Naive B cell (primary cell): ENCODE measurements around the gene PKNOX2. TPM values are rescaled to one million over a fixed set of nuclear protein-coding genes. Genes with fewer than 3 reads are reported as not detected.

ENCODE experiments used
- ATAC-seq, 2 donors: fragments of 150-1000 bp; cut with Tn5 transposase; 2 replicates each; pipeline ENCODE4 v1.10.0; 2021; ENCODE audit warnings: low read depth in 2 of 2, mild to moderate bottlenecking in 2 of 2, moderate library complexity in 2 of 2
- DNase-seq: peaks from one replicate; pipeline ENCODE4 v3.0.0; 2022
- H3K27ac Mint-ChIP-seq, 6 donors: one replicate each; pipeline ENCODE4 v1.8.0; 2020 to 2022; ENCODE audit warnings: mild to moderate bottlenecking in 6 of 6, mixed read lengths in 6 of 6, moderate library complexity in 5 of 6, inconsistent platforms in 2 of 6
- H3K27me3 Mint-ChIP-seq, 3 donors: one replicate each; pipeline ENCODE4 v1.8.0; 2021 to 2022; ENCODE audit warnings: mixed read lengths in 3 of 3, mild to moderate bottlenecking in 1 of 3
- H3K36me3 Mint-ChIP-seq, 2 donors: one replicate each; pipeline ENCODE4 v1.8.0; 2020 to 2022; ENCODE audit warnings: mixed read lengths in 2 of 2, inconsistent platforms in 1 of 2, mild to moderate bottlenecking in 1 of 2
- H3K4me1 Mint-ChIP-seq, 3 donors: one replicate each; pipeline ENCODE4 v1.8.0; 2020 to 2022; ENCODE audit warnings: mixed read lengths in 3 of 3, inconsistent platforms in 1 of 3, mild to moderate bottlenecking in 1 of 3, moderate library complexity in 1 of 3
- H3K4me3 Mint-ChIP-seq, 8 donors: one replicate each; pipeline ENCODE4 v1.8.0; 2020 to 2022; ENCODE audit warnings: mild to moderate bottlenecking in 8 of 8, mixed read lengths in 8 of 8, moderate library complexity in 8 of 8, inconsistent platforms in 2 of 8
- H3K9me3 Mint-ChIP-seq, 7 donors: one replicate each; pipeline ENCODE4 v1.8.0; 2020 to 2022; ENCODE audit warnings: mixed read lengths in 7 of 7, mild to moderate bottlenecking in 5 of 7, inconsistent platforms in 2 of 7, moderate library complexity in 1 of 7
- polyA plus RNA-seq, 6 donors: library from polyadenylated mRNA; unstranded; fragments of 300-500 nt; fragmentation: Illumina TruSeq; gene quantifications; one replicate each; pipeline ENCODE4 v1.2.3, GENCODE V29; 2021; ENCODE audit warnings: low read depth in 6 of 6

Gene PKNOX2
- polyA plus RNA-seq, 6 donors from 2014 or later = not detected

DNA sequence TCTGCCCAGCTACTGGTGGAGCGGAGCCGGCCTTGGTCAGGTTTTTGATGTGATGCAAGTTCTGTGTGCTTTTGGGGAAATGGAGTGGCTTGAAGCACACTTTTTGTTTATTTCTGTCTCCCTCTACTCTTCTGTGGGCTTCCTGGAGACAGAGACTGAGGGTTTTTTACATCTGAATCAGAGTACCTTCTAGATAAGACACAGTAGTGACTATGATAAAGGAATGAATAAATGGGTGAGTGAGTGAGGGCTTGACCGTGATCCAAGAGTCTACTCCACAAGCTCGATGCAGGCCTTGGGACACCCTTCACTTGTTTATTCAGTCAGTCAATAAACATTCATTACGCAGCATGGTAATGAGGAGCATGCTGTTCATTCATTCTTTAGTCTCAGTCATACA is 125.7 kb downstream of the PKNOX2 start:
- no peak for DNase-seq
- no peak for ATAC-seq
- Mint-ChIP-seq H3K27me3 (peaks cover 23 to 30% (median 26%) of the 10 kb centered on the region in 3 donors), H3K4me3 (no peak overlapping the region), H3K27ac (no peak overlapping the region), H3K4me1 (no peaks in the 10 kb centered on the region), H3K36me3 (no peaks in the 10 kb centered on the region), H3K9me3 (peaks cover 0 to 2% (median 0%) of the 10 kb centered on the region in 7 donors)

DNA sequence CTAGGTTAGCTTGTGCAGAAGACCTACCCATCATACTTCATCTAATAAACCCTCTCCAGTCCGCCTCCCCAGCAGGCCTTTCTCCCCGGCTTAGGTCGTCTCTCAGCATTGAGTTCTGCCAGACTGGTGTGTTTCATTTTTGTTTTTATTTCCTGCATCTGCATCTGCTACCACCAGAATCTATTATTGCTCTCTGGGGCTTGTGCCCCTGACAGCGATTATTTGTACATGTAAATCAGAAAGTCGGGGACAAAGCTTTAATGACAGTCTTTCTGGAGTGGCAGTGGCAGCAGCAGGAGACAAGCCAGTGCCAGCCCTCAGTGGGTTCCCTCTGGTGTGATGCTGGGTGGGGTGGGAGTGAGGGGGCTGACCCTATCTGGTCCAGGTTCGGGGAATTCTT is 127.5 kb downstream of the PKNOX2 start:
- DNase-seq = no peak
- no peak for ATAC-seq
- Mint-ChIP-seq H3K27me3 (peaks cover 26 to 33% (median 30%) of the 10 kb centered on the region in 3 donors), H3K4me3 (no peak overlapping the region), H3K9me3 (peaks cover 0 to 5% (median 2%) of the 10 kb centered on the region in 7 donors), H3K4me1 (no peaks in the 10 kb centered on the region), H3K36me3 (no peaks in the 10 kb centered on the region), H3K27ac (no peak overlapping the region)

GRCh38 chr11:125293596-125293995 is 129.0 kb downstream of the PKNOX2 start:
- no peaks in the 10 kb centered on the region for H3K4me1 Mint-ChIP-seq
- H3K27ac Mint-ChIP-seq = no peak overlapping the region
- H3K36me3 Mint-ChIP-seq = no peaks in the 10 kb centered on the region
- peaks cover 26 to 32% (median 30%) of the 10 kb centered on the region in 3 donors for H3K27me3 Mint-ChIP-seq
- ATAC-seq (no peak), DNase-seq (no peak)
- peaks cover 0 to 5% (median 2%) of the 10 kb centered on the region in 7 donors for H3K9me3 Mint-ChIP-seq
- no peak overlapping the region for H3K4me3 Mint-ChIP-seq

DNA sequence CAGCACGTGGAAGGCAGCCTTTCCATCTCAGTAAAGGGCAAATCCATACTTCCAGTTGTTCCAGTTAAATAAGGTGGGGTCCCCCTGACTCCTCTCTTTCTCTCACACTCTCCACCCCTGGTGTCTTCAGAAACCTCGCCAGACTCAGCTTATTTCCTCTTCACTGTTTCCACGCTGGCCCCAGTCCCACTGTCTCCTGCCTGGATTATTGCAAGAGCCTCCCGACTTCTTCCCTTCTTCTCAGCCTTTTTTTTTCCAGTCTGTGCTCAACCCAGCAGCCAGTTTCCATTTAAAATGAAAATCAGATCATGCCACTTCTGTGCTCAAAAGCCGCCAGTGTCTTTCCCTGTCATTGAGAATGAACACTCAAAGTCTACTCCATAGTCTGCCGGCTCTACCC is 131.4 kb downstream of the PKNOX2 start:
- DNase-seq (no peak), ATAC-seq (no peak)
- H3K27me3 Mint-ChIP-seq = peaks cover 17 to 23% (median 22%) of the 10 kb centered on the region in 3 donors
- no peaks in the 10 kb centered on the region for H3K4me1 Mint-ChIP-seq
- no peaks in the 10 kb centered on the region for H3K36me3 Mint-ChIP-seq
- peaks cover 0 to 5% (median 1%) of the 10 kb centered on the region in 7 donors for H3K9me3 Mint-ChIP-seq
- peak overlapping the region in 1 of 8 donors; percentile 0 for H3K4me3 Mint-ChIP-seq
- H3K27ac Mint-ChIP-seq = peak overlapping the region in 2 of 6 donors; percentile 20 to 28

- ATAC-seq = no peak
- H3K27ac Mint-ChIP-seq = no peak overlapping the region
- peaks cover 0 to 5% (median 0%) of the 10 kb centered on the region in 7 donors for H3K9me3 Mint-ChIP-seq
- peaks cover 6 to 23% (median 14%) of the 10 kb centered on the region in 3 donors for H3K27me3 Mint-ChIP-seq
- H3K4me3 Mint-ChIP-seq = no peak overlapping the region
- DNase-seq = no peak
- H3K36me3 Mint-ChIP-seq = no peaks in the 10 kb centered on the region
- H3K4me1 Mint-ChIP-seq = no peaks in the 10 kb centered on the region
Observed at GRCh38 chr11:125297346-125297915, 132.9 kb downstream of the PKNOX2 start.

DNA sequence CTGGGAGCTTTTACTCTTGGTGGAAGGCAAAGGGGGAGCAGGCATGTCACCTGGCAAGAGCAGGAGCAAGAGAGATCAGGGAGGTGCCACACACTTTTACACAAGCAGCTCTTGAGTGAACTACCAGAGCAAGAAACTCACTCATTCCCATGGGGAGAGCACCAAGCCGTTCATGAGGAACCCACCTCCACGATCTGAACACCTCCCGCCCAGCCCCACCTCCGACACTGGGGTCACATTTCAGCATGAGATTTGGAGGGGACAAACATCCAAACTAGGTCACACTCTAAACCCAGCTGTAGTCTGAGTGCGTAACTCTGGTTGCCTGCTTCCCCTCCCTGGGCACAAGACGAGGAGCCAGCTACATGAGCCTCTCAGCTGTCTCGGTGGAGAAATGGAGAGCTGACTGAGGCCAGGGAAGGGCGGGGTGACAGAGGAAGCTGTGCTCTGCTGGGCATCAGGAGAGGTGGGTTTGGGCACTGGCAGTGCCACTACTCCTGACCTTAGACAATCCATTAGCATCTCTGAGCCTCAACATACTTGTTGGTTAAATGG is 134.6 kb downstream of the PKNOX2 start:
- Mint-ChIP-seq H3K27me3 (peaks cover 3 to 20% (median 11%) of the 10 kb centered on the region in 3 donors), H3K4me3 (no peak overlapping the region), H3K36me3 (no peaks in the 10 kb centered on the region), H3K9me3 (peaks cover 0 to 5% (median 0%) of the 10 kb centered on the region in 7 donors), H3K27ac (no peak overlapping the region), H3K4me1 (no peaks in the 10 kb centered on the region)
- DNase-seq = no peak
- no peak for ATAC-seq

DNA sequence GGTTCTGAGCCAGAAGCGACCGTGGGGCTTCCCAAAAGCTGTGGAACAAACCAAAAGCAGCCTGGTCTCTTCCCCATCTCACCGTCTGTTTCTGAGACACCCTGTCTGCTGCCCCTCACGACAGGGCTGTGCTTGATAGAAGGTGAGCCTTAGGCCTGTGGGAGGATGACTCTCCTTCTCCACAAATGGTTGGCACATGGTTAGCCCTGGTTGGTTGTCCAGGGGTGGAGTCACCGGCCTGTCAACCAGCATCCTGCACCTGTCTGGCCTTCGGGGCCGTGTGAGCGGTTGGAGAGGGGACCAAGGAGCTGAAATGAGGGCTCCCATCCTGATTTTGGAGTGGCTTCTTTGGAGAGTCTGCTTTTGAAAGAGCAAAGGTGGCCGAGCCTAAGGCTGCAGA is 135.3 kb downstream of the PKNOX2 start:
- no peaks in the 10 kb centered on the region for H3K36me3 Mint-ChIP-seq
- H3K9me3 Mint-ChIP-seq = peaks cover 0 to 5% (median 0%) of the 10 kb centered on the region in 7 donors
- no peak overlapping the region for H3K4me3 Mint-ChIP-seq
- no peak overlapping the region for H3K27ac Mint-ChIP-seq
- H3K27me3 Mint-ChIP-seq = peaks cover 0 to 13% (median 8%) of the 10 kb centered on the region in 3 donors
- DNase-seq (no peak), ATAC-seq (no peak)
- H3K4me1 Mint-ChIP-seq = no peaks in the 10 kb centered on the region

DNA sequence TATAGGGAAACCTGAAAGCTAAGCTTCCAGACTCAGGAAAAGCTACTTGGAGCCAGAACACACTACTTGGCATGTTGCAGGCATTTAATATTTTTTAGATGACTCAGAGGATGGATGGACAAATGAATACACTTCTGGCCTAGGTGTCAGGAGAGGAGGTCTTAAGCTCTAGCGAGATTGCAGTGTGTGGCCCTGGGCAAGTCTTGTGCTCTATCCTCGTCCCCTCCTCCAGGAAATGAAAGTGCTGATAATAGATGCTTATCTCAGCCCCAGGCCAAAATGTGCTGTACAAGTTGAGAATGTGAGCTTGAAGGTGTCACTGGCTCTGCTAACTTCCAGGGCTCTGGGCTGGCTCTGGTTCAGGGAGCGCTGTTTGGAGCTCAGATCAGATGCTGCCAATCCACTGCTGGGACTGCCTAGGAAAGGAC is 136.3 kb downstream of the PKNOX2 start:
- H3K4me1 Mint-ChIP-seq = no peaks in the 10 kb centered on the region
- no peaks in the 10 kb centered on the region for H3K36me3 Mint-ChIP-seq
- ATAC-seq (no peak), DNase-seq (no peak)
- peak overlapping the region in 1 of 8 donors; percentile 43 for H3K4me3 Mint-ChIP-seq
- H3K27me3 Mint-ChIP-seq = peaks cover 0 to 8% (median 5%) of the 10 kb centered on the region in 3 donors
- peaks cover 0 to 5% (median 0%) of the 10 kb centered on the region in 7 donors for H3K9me3 Mint-ChIP-seq
- H3K27ac Mint-ChIP-seq = no peak overlapping the region

DNA sequence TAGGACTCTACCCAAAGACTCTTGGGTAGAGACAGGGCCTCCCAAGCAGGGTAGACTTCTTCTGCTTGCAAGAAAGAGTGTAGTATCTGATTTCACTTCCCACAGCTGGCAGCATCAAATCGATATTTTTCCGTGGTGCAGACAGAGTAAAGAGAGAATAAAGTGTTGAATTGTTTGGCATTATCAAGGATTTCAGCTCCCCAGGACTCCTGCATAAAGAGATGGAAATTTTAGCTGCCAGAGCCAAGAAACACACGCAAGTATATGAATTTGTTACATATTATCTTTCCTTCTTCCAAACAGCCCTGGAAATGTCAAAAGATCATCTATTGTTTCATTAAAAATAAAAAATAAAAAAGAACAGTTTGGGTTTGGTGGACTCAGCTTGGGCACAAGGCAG is 136.8 kb downstream of the PKNOX2 start:
- Mint-ChIP-seq H3K4me3 (peak overlapping the region in 1 of 8 donors; percentile 7), H3K27ac (peak overlapping the region in 1 of 6 donors; percentile 11), H3K4me1 (no peaks in the 10 kb centered on the region), H3K27me3 (peaks cover 0 to 5% (median 3%) of the 10 kb centered on the region in 3 donors), H3K9me3 (peaks cover 0 to 2% (median 0%) of the 10 kb centered on the region in 7 donors), H3K36me3 (no peaks in the 10 kb centered on the region)
- DNase-seq (no peak), ATAC-seq (no peak)

- Mint-ChIP-seq H3K36me3 (no peaks in the 10 kb centered on the region), H3K9me3 (peaks cover 0 to 2% (median 0%) of the 10 kb centered on the region in 7 donors), H3K27me3 (peaks cover 0 to 5% (median 0%) of the 10 kb centered on the region in 3 donors), H3K4me1 (no peaks in the 10 kb centered on the region), H3K27ac (no peak overlapping the region), H3K4me3 (no peak overlapping the region)
- no peak for DNase-seq
- ATAC-seq = no peak
Observed at GRCh38 chr11:125303186-125303585, 138.6 kb downstream of the PKNOX2 start.

- Mint-ChIP-seq H3K4me1 (no peaks in the 10 kb centered on the region), H3K4me3 (no peak overlapping the region), H3K9me3 (peaks cover 0 to 2% (median 0%) of the 10 kb centered on the region in 7 donors), H3K27me3 (peaks cover under 1 to 6% (median 3%) of the 10 kb centered on the region in 3 donors), H3K36me3 (no peaks in the 10 kb centered on the region), H3K27ac (no peak overlapping the region)
- DNase-seq (no peak), ATAC-seq (no peak)
Observed at GRCh38 chr11:125303694-125304093, 139.1 kb downstream of the PKNOX2 start.

GRCh38 chr11:125304136-125304535 is 139.6 kb downstream of the PKNOX2 start:
- Mint-ChIP-seq H3K9me3 (peaks cover 0 to 3% (median 0%) of the 10 kb centered on the region in 7 donors), H3K4me1 (no peaks in the 10 kb centered on the region), H3K27ac (no peak overlapping the region), H3K27me3 (peaks cover 5 to 11% (median 6%) of the 10 kb centered on the region in 3 donors), H3K4me3 (no peak overlapping the region), H3K36me3 (no peaks in the 10 kb centered on the region)
- ATAC-seq (no peak), DNase-seq (no peak)

DNA sequence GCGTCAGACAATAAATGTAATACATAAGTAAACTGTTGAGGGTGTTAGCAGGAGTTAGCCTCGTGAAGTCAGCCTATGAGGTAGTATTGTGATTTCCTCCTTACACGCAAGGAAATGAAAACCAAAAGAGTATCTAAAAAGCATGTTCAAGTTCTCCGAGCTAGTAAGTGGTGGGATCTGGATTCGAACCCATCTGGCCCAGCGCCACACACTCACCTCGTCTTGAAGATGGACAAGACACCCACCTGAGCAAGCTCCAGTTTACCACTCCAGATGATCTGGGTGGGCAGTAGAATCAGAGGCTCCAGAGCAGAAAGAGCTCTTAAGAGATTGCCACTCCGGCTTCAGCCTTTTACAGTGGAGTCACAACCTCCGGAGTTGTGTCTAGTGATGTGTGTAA is 140.3 kb downstream of the PKNOX2 start:
- no peak for DNase-seq
- no peak for ATAC-seq
- Mint-ChIP-seq H3K27me3 (peaks cover 6 to 16% (median 8%) of the 10 kb centered on the region in 3 donors), H3K9me3 (peaks cover 0 to 4% (median 0%) of the 10 kb centered on the region in 7 donors), H3K4me1 (no peaks in the 10 kb centered on the region), H3K4me3 (no peak overlapping the region), H3K36me3 (no peaks in the 10 kb centered on the region), H3K27ac (no peak overlapping the region)

- no peaks in the 10 kb centered on the region for H3K4me1 Mint-ChIP-seq
- H3K36me3 Mint-ChIP-seq = no peaks in the 10 kb centered on the region
- H3K27ac Mint-ChIP-seq = no peak overlapping the region
- H3K9me3 Mint-ChIP-seq = peaks cover 0 to 4% (median 0%) of the 10 kb centered on the region in 7 donors
- peaks cover 6 to 18% (median 8%) of the 10 kb centered on the region in 3 donors for H3K27me3 Mint-ChIP-seq
- no peak for DNase-seq
- no peak for ATAC-seq
- H3K4me3 Mint-ChIP-seq = no peak overlapping the region
Observed at GRCh38 chr11:125305345-125305744, 140.8 kb downstream of the PKNOX2 start.
